ENCODE data around the gene SACM1L. TPM values are rescaled to one million over a fixed set of nuclear protein-coding genes. Genes with fewer than 3 reads are reported as not detected.
A peak's percentile ranks its signal among the peaks of the same experiment; 100 is the strongest.

Gene SACM1L
- total RNA-seq, 4 donors from 2014 or later, result 23.8 to 34.6 (median 32.1) TPM

GRCh38 chr3:45787551-45787950, 98.4 kb downstream of the SACM1L start:
- TF ChIP-seq, protein P1, sequence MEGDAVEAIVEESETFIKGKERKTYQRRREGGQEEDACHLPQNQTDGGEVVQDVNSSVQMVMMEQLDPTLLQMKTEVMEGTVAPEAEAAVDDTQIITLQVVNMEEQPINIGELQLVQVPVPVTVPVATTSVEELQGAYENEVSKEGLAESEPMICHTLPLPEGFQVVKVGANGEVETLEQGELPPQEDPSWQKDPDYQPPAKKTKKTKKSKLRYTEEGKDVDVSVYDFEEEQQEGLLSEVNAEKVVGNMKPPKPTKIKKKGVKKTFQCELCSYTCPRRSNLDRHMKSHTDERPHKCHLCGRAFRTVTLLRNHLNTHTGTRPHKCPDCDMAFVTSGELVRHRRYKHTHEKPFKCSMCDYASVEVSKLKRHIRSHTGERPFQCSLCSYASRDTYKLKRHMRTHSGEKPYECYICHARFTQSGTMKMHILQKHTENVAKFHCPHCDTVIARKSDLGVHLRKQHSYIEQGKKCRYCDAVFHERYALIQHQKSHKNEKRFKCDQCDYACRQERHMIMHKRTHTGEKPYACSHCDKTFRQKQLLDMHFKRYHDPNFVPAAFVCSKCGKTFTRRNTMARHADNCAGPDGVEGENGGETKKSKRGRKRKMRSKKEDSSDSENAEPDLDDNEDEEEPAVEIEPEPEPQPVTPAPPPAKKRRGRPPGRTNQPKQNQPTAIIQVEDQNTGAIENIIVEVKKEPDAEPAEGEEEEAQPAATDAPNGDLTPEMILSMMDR (IDR thresholded peaks at IDR 0.05), result no peak
- TF ChIP-seq POLR2A (IDR thresholded peaks at IDR 0.05), result no peak
- intact Hi-C loops (cut with DNase I; ENCODE audit: low total_unique reads), result no loop called here
- peak in 1 of 2 donors; percentile 14 for DNase-seq (ENCODE audit: low spot score in 2 of 2)
- no peak overlapping the region for H3K4me3 ChIP-seq (ENCODE audit: low read depth, poor library complexity, severe bottlenecking)
- WGBS, 2 donors, result 93 to 100% methylated on average over 2 of the region's 2 CpGs

DNA sequence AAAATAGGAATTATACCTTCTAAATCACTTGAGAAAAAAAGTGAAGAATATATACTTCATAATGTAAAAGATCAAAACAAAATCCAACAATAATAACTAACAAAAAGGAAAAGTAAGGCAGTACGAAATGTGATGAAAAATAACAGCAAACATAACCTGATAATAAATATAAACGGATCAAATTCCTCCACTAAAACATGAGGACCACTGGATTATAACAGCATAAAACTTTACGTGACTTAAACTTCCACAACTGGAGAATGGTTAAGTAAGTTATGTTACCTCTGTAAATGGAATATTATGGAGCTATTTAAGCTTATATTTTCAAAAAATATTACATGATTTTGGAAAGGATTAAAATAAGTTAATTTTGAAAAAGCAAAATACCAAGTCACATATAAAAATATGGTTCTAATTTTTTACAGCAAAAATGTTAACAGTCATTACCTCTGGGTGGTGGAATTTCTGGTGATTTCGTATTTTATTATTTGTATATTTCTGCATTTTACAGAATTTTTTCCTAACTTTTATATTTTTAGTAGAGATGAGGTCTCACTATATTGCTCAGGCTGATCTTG, 100.1 kb downstream of the SACM1L start:
- intact Hi-C loops (cut with DNase I; ENCODE audit: low total_unique reads), result no loop called here
- WGBS, 2 donors, result 87 to 88% methylated on average over 4 of the region's 4 CpGs
- no peak for TF ChIP-seq POLR2A (IDR thresholded peaks at IDR 0.05)
- TF ChIP-seq, protein P1 (IDR thresholded peaks at IDR 0.05), result no peak
- DNase-seq (ENCODE audit: low spot score in 2 of 2), result no peak
- H3K4me3 ChIP-seq (ENCODE audit: low read depth, poor library complexity, severe bottlenecking), result no peak overlapping the region

GRCh38 chr3:45790596-45790995, 101.4 kb downstream of the SACM1L start:
- intact Hi-C loops (cut with DNase I; ENCODE audit: low total_unique reads), result no loop called here
- peak in 1 of 2 donors; percentile 17 for DNase-seq (ENCODE audit: low spot score in 2 of 2)
- TF ChIP-seq POLR2A (IDR thresholded peaks at IDR 0.05), result no peak
- TF ChIP-seq, protein P1 (IDR thresholded peaks at IDR 0.05), result no peak
- no peak overlapping the region for H3K4me3 ChIP-seq (ENCODE audit: low read depth, poor library complexity, severe bottlenecking)
- 78 to 92% methylated on average over 2 of the region's 2 CpGs for WGBS, 2 donors

DNA sequence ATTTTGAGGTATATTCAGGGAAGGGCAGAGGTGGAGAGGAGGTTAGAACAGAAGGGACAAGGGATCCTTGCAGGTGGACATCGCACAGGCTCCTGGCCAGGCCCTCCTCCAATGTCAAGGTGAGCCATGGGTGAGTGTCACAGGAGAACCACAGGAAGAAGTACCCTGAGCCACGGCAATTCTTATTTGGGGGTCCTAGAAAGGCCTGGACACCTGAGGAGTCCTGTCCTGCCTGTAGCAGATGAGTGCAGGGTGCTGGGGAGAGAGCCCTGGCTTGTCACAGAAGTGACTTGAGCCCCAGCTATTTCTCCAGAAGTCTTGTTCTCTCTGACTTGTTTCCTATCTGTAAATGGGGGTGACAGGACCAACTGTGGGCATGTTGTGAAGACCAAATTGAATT, 102.8 kb downstream of the SACM1L start:
- 88 to 97% methylated on average over 2 of the region's 2 CpGs for WGBS, 2 donors
- DNase-seq (ENCODE audit: low spot score in 2 of 2), result peak in 1 of 2 donors; percentile 60
- no peak overlapping the region for H3K4me3 ChIP-seq (ENCODE audit: low read depth, poor library complexity, severe bottlenecking)
- intact Hi-C loops (cut with DNase I; ENCODE audit: low total_unique reads), result no loop called here
- TF ChIP-seq, protein P1 (IDR thresholded peaks at IDR 0.05), result no peak
- no peak for TF ChIP-seq POLR2A (IDR thresholded peaks at IDR 0.05)

DNA sequence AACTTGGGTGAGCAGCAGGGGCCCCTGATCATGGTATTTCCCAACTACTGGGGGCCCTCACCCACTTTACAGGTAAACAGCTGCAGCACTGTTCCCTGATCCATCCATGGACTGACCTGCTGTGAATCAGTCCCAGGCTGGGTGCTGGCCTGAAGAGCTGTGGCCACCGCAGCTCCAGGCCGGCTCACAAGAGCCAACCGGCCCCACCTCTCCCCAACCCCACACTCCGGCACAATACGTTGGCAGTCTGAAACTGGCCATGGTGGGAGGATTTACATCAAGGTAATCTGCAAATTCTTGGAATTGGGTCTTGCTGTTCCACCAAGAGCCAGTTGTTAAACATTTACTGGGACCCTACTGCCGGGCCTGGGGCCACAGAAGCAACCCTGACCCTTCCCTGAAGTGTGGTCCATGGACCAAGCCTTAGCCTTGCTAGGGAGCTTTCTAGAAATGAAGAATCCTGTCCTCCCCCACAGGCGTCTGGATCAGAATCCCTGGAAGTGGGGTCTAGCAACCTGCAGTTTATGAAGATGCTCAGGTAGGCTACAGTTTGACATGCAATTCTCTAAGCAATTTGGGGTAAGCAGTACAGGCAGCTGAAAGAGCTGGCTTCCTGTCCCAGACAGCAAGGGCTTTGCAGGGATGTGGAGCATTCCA, 103.4 kb downstream of the SACM1L start:
- WGBS, 2 donors, result 96 to 100% methylated on average over 7 of the region's 7 CpGs
- peak in 1 of 2 donors; percentile 76 for DNase-seq (ENCODE audit: low spot score in 2 of 2)
- no peak overlapping the region for H3K4me3 ChIP-seq (ENCODE audit: low read depth, poor library complexity, severe bottlenecking)
- intact Hi-C loops (cut with DNase I; ENCODE audit: low total_unique reads), result no loop called here
- TF ChIP-seq, protein P1 (IDR thresholded peaks at IDR 0.05), result no peak
- TF ChIP-seq POLR2A (IDR thresholded peaks at IDR 0.05), result no peak
